ENCODE results near the gene SPC24. TPM values are rescaled to one million over a fixed set of nuclear protein-coding genes. Genes with fewer than 3 reads are reported as not detected.

The SPC24 gene, protein sequence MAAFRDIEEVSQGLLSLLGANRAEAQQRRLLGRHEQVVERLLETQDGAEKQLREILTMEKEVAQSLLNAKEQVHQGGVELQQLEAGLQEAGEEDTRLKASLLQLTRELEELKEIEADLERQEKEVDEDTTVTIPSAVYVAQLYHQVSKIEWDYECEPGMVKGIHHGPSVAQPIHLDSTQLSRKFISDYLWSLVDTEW
- 0.64 and 4.8 TPM in 2 replicates for total RNA-seq

DNA sequence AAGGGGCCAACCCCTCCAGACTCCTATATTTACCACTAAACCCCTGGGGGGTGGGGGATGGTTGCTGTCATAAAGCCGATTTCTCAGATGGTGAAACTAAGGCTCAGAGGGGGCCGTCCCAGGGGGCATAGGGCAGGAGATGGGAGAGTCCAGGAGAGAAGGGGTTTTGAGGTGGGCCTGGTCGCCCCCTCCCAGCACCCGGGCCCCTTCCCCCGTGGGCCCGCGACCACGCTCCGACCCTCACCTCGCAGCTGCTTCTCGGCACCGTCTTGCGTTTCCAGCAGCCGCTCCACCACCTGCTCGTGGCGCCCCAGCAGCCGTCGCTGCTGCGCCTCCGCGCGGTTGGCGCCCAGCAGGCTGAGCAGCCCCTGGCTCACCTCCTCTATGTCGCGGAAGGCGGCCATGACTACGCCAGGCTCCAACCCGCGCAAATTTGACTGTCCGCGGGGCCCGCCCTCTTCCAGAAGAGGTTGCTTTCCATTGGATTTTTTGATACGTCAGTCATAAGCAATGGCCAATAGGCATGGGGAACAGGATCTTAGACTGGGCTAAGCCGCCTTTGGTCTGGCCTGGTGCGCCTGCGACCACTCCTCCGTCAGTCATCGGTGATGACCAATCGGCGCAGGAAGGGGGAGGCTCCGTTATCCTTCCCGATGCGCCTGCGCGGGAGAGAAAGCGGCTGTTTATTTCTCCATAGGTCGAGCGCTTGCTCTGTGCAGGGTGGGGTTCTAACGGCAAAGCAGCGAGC, at the start of gene SPC24:
TSS of gene SPC24 (minus strand) at position 410 of the 748 bp plus-strand sequence. CDS start at position 404, 6 bp downstream.

DNA sequence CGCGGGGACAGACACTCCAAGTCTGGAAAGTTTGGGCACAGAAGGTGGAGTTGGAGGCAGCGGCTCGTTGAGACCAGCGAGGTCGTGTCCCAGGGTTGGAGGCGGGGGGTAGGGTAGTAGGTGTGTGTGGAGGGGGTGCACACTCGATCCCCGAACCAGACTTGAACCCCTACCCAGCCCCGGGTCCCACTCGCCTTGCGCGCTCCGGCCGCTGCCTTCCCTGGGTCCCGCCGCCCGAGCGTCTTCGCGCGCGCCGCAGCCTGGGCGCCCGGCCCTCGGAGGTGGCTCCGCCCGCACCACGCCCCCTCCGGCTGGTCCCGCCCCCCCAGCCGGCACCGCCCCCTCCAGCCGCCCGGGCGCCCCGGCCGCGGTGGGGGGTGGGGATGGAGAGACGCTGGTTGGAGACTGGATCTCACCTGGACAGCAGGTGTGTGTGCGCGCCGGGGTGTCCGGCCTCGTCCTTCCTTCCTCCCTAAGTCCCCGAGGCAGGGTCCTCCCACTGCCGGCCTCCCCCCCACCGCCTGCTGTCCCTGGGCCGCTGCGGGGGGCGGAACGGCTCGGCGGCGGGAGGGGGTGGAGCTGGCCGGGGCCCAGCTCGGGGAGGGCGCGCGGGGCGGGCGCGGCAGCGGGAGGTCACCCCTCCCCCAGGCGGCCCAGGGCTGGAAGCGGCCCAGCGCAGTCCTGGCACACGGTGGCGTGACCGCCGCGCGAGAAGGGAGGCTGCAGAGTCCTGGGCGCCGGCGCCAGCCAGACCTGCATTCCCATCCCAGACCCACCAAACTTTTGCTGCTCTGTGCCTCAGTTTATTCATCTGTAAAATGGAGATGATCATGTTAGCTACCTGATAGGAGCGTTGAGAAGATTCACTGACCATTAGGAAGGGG, 42.0 kb upstream of the SPC24 start, which contains the start of gene KANK2:
TSS of gene KANK2 (minus strand) at position 255 of the 884 bp plus-strand sequence. CDS start 3,034 bp downstream, outside the sequence.

Other genes with a start within 250 kb of the SPC24 start
- gene YIPF2, start 227.1 kb downstream of the SPC24 start, total RNA-seq = 114 and 190 TPM in 2 replicates
- 43.1 and 60.3 TPM in 2 replicates for gene TIMM29, start 227.0 kb downstream of the SPC24 start, total RNA-seq
- gene SMARCA4, start 194.8 kb downstream of the SPC24 start, total RNA-seq = 82.2 and 112 TPM in 2 replicates
- 156 and 170 TPM in 2 replicates for gene LDLR, start 66.3 kb downstream of the SPC24 start, total RNA-seq
- gene KANK2, start 41.8 kb upstream of the SPC24 start, total RNA-seq = 13.0 and 21.7 TPM in 2 replicates
- gene ANGPTL8, start 83.8 kb upstream of the SPC24 start, total RNA-seq = not detected in 2 replicates
- gene DOCK6, start 106.7 kb upstream of the SPC24 start, total RNA-seq = 16.4 and 16.6 TPM in 2 replicates
- not detected in 2 replicates for gene TSPAN16, start 140.4 kb upstream of the SPC24 start, total RNA-seq
- gene RAB3D, start 183.9 kb upstream of the SPC24 start, total RNA-seq = 38.8 and 42.9 TPM in 2 replicates
- gene TMEM205, start 190.5 kb upstream of the SPC24 start, total RNA-seq = 128 and 178 TPM in 2 replicates
- 6.7 and 8.1 TPM in 2 replicates for gene CCDC159, start 190.7 kb upstream of the SPC24 start, total RNA-seq
- gene PLPPR2, start 199.7 kb upstream of the SPC24 start, total RNA-seq = 4.1 and 5.3 TPM in 2 replicates
- gene SWSAP1, start 218.9 kb upstream of the SPC24 start, total RNA-seq = 0.21 and 0.72 TPM in 2 replicates
- 0.85 and 0.96 TPM in 2 replicates for gene EPOR, start 228.5 kb upstream of the SPC24 start, total RNA-seq